Measurements from ENCODE around the gene FLNB. TPM values are rescaled to one million over a fixed set of nuclear protein-coding genes. Genes with fewer than 3 reads are reported as not detected.

Gene FLNB
- total and polyA plus RNA-seq, 2 of the 13 experiments (the other 11 are each of a cell fraction or from before 2014, with no cell fraction given): 106 to 130 TPM

- TF ChIP-seq, protein P1, sequence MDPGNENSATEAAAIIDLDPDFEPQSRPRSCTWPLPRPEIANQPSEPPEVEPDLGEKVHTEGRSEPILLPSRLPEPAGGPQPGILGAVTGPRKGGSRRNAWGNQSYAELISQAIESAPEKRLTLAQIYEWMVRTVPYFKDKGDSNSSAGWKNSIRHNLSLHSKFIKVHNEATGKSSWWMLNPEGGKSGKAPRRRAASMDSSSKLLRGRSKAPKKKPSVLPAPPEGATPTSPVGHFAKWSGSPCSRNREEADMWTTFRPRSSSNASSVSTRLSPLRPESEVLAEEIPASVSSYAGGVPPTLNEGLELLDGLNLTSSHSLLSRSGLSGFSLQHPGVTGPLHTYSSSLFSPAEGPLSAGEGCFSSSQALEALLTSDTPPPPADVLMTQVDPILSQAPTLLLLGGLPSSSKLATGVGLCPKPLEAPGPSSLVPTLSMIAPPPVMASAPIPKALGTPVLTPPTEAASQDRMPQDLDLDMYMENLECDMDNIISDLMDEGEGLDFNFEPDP (CRISPR knock-in tag; conservative IDR thresholded peaks at IDR 0.05): no peak
- TF ChIP-seq ZNF446 (CRISPR knock-in tag; IDR thresholded peaks at IDR 0.05) (no peak), EZH2 (conservative IDR thresholded peaks at IDR 0.05; ENCODE audit: low read depth, low read length) (no peak), ZNF607 (CRISPR knock-in tag; IDR thresholded peaks at IDR 0.05; ENCODE audit: borderline replicate concordance) (no peak), RBM22 (optimal IDR thresholded peaks at IDR 0.05; ENCODE audit: low read length) (no peak), BCLAF1 (IDR thresholded peaks at IDR 0.05) (no peak), SAP130 (CRISPR knock-in tag; IDR thresholded peaks at IDR 0.05; ENCODE audit: low read depth) (no peak; the same call in none of the 2 replicates), ARNT (IDR thresholded peaks at IDR 0.05) (no peak), ZNF562 (CRISPR knock-in tag; IDR thresholded peaks at IDR 0.05; ENCODE audit: borderline replicate concordance) (no peak), ZNF709 (CRISPR knock-in tag; IDR thresholded peaks at IDR 0.05) (no peak), HMG20B (CRISPR knock-in tag; conservative IDR thresholded peaks at IDR 0.05) (no peak), ATAD3A (CRISPR knock-in tag; IDR thresholded peaks at IDR 0.05) (no peak), JDP2 (CRISPR knock-in tag; IDR thresholded peaks at IDR 0.05; ENCODE audit: borderline replicate concordance) (no peak), ZNF235 (CRISPR knock-in tag; IDR thresholded peaks at IDR 0.05; ENCODE audit: borderline replicate concordance) (no peak), PAX8 (CRISPR knock-in tag; IDR thresholded peaks at IDR 0.05; ENCODE audit: borderline replicate concordance) (no peak)
- TF ChIP-seq, protein P2, sequence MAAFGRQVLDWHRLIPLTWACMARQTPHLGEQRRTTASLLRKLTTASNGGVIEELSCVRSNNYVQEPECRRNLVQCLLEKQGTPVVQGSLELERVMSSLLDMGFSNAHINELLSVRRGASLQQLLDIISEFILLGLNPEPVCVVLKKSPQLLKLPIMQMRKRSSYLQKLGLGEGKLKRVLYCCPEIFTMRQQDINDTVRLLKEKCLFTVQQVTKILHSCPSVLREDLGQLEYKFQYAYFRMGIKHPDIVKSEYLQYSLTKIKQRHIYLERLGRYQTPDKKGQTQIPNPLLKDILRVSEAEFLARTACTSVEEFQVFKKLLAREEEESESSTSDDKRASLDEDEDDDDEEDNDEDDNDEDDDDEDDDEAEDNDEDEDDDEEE (CRISPR knock-in tag; IDR thresholded peaks at IDR 0.05): no peak
- TF ChIP-seq, protein P3, sequence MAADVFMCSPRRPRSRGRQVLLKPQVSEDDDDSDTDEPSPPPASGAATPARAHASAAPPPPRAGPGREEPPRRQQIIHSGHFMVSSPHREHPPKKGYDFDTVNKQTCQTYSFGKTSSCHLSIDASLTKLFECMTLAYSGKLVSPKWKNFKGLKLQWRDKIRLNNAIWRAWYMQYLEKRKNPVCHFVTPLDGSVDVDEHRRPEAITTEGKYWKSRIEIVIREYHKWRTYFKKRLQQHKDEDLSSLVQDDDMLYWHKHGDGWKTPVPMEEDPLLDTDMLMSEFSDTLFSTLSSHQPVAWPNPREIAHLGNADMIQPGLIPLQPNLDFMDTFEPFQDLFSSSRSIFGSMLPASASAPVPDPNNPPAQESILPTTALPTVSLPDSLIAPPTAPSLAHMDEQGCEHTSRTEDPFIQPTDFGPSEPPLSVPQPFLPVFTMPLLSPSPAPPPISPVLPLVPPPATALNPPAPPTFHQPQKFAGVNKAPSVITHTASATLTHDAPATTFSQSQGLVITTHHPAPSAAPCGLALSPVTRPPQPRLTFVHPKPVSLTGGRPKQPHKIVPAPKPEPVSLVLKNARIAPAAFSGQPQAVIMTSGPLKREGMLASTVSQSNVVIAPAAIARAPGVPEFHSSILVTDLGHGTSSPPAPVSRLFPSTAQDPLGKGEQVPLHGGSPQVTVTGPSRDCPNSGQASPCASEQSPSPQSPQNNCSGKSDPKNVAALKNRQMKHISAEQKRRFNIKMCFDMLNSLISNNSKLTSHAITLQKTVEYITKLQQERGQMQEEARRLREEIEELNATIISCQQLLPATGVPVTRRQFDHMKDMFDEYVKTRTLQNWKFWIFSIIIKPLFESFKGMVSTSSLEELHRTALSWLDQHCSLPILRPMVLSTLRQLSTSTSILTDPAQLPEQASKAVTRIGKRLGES (CRISPR knock-in tag; IDR thresholded peaks at IDR 0.05; ENCODE audit: borderline replicate concordance): no peak
- TF ChIP-seq, protein P4, sequence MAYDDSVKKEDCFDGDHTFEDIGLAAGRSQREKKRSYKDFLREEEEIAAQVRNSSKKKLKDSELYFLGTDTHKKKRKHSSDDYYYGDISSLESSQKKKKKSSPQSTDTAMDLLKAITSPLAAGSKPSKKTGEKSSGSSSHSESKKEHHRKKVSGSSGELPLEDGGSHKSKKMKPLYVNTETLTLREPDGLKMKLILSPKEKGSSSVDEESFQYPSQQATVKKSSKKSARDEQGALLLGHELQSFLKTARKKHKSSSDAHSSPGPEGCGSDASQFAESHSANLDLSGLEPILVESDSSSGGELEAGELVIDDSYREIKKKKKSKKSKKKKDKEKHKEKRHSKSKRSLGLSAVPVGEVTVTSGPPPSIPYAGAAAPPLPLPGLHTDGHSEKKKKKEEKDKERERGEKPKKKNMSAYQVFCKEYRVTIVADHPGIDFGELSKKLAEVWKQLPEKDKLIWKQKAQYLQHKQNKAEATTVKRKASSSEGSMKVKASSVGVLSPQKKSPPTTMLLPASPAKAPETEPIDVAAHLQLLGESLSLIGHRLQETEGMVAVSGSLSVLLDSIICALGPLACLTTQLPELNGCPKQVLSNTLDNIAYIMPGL (CRISPR knock-in tag; IDR thresholded peaks at IDR 0.05; ENCODE audit: borderline replicate concordance in 1 of 2, low read depth in 1 of 2): no peak
These were observed 60.0 kb downstream of the FLNB start (continued) for GRCh38 chr3:58068122-58068809.
